Lung (tissue), 12 donors: ENCODE measurements around the gene HSPH1. TPM values are rescaled to one million over a fixed set of nuclear protein-coding genes. Genes with fewer than 3 reads are reported as not detected.

Experiments
- ATAC-seq: fragments of 200-7000 bp; cut with Tn5 transposase; one replicate; pipeline ENCODE4 v1.9.1; 2020; ENCODE audit warnings: moderate number of reproducible peaks; ENCODE audit not compliant: insufficient read depth, low FRiP score
- DNase-seq, 3 donors: peaks; one replicate each; pipeline ENCODE4 v3.0.0-alpha.2; 2013 to 2017
- H3K27ac ChIP-seq, 2 donors: one replicate each; pipeline ENCODE4 v1.5.1; 2013; ENCODE audit warnings: mild to moderate bottlenecking in 2 of 2, moderate library complexity in 2 of 2, control low read depth in 1 of 2, inconsistent platforms in 1 of 2, low read depth in 1 of 2, low read length in 1 of 2
- H3K27me3 ChIP-seq, 3 donors: one replicate each; pipeline ENCODE4 v1.5.1; 2013; ENCODE audit warnings: low read length in 2 of 3; ENCODE audit not compliant: control insufficient read depth in 3 of 3, insufficient read depth in 3 of 3
- H3K36me3 ChIP-seq, 4 donors: one replicate each; pipeline ENCODE4 v1.5.1; 2013; ENCODE audit warnings: low read length in 4 of 4, mild to moderate bottlenecking in 1 of 4, moderate library complexity in 1 of 4; ENCODE audit not compliant: control insufficient read depth in 4 of 4, insufficient read depth in 4 of 4
- H3K4me1 ChIP-seq, 5 donors: one replicate each; pipeline ENCODE4 v1.5.1; 2013; ENCODE audit warnings: low read length in 5 of 5, mild to moderate bottlenecking in 2 of 5, moderate library complexity in 1 of 5; ENCODE audit not compliant: control insufficient read depth in 5 of 5, insufficient read depth in 5 of 5
- H3K4me3 ChIP-seq: one replicate; pipeline ENCODE4 v1.5.1; 2013; ENCODE audit warnings: mild to moderate bottlenecking, control low read depth, moderate library complexity
- H3K9ac ChIP-seq, 2 donors: one replicate each; pipeline ENCODE4 v1.5.1; 2013; ENCODE audit warnings: low read length in 2 of 2, control low read depth in 1 of 2; ENCODE audit not compliant: insufficient read depth in 1 of 2
- H3K9me3 ChIP-seq, 4 donors: one replicate each; pipeline ENCODE4 v1.5.1; 2013; ENCODE audit warnings: low read length in 3 of 4, mild to moderate bottlenecking in 1 of 4, moderate library complexity in 1 of 4; ENCODE audit not compliant: control insufficient read depth in 4 of 4, insufficient read depth in 3 of 4
- WGBS, 2 donors: extraction: QIAGEN DNeasy Blood & Tissue Kit; methylation state at CpG; one replicate each; pipeline ENCODE4 v1.1.7; 2013; 5-methylcytosine and 5-hydroxymethylcytosine counted together
- polyA plus RNA-seq, 2 donors: library from polyadenylated mRNA; stranded (reverse); fragments of 200-250 nt; gene quantifications; one replicate each; pipeline ENCODE4 v1.2.1, GENCODE V29; 2013
- total RNA-seq, 2 donors: library from RNA; depleted of rRNA in 1 of 2; stranded (reverse); fragments of >200 nt in 1 of 2; gene quantifications; one replicate each; pipeline ENCODE4 v1.2.1, GENCODE V29; 2014 to 2021
- TF ChIP-seq, protein P1 (sequence below): IDR thresholded peaks from 2 replicates; pipeline ENCODE4 v1.5.1; 2012; ENCODE audit warnings: mild to moderate bottlenecking; ENCODE audit errors: control extremely low read depth, extremely low read depth
- donor health status: control.
- donor health status: control.
- donor health status: Bipolar disorder and iron deficiency.
- donor health status: healthy.
- donor health status: DM: yes; HTN: yes; CAD: no.

The HSPH1 gene
- total and polyA plus RNA-seq, 4 donors = 34.1 to 223 (median 65.6) TPM

DNA sequence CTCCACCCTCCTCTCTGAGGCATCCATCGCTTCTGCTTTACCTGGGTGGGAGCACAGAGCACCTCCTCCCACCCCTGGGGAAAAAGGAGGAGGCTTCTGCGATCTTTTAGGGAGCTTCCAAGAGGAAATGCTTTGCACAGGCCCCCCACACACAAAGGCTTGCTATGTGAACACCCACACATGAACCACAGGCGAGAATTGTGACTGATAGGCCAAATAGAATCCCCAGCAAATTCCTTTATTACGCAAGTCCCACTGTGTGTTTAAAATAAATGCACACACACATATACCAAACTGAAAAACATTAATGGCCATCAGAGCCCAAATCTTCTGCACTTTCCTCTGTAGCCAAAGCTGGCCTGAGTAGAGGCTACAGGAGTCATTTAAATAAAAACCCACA is 50.6 kb downstream of the HSPH1 start:
- no peaks in the 10 kb centered on the region for H3K36me3 ChIP-seq
- H3K4me1 ChIP-seq = no peaks in the 10 kb centered on the region
- no peak for ATAC-seq
- 85 to 93% methylated on average over 4 of the region's 4 CpGs for WGBS, 2 donors
- TF ChIP-seq, protein P1, sequence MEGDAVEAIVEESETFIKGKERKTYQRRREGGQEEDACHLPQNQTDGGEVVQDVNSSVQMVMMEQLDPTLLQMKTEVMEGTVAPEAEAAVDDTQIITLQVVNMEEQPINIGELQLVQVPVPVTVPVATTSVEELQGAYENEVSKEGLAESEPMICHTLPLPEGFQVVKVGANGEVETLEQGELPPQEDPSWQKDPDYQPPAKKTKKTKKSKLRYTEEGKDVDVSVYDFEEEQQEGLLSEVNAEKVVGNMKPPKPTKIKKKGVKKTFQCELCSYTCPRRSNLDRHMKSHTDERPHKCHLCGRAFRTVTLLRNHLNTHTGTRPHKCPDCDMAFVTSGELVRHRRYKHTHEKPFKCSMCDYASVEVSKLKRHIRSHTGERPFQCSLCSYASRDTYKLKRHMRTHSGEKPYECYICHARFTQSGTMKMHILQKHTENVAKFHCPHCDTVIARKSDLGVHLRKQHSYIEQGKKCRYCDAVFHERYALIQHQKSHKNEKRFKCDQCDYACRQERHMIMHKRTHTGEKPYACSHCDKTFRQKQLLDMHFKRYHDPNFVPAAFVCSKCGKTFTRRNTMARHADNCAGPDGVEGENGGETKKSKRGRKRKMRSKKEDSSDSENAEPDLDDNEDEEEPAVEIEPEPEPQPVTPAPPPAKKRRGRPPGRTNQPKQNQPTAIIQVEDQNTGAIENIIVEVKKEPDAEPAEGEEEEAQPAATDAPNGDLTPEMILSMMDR = no peak
- no peaks in the 10 kb centered on the region for H3K27me3 ChIP-seq
- no peak for DNase-seq
- H3K9ac ChIP-seq = no peak overlapping the region
- no peaks in the 10 kb centered on the region for H3K9me3 ChIP-seq
- H3K4me3 ChIP-seq = no peak overlapping the region
- no peak overlapping the region for H3K27ac ChIP-seq

- no peaks in the 10 kb centered on the region for H3K9me3 ChIP-seq
- H3K27ac ChIP-seq = no peak overlapping the region
- no peaks in the 10 kb centered on the region for H3K36me3 ChIP-seq
- H3K27me3 ChIP-seq = no peaks in the 10 kb centered on the region
- DNase-seq = no peak
- TF ChIP-seq, protein P1 = no peak
- H3K4me1 ChIP-seq = no peaks in the 10 kb centered on the region
- no peak overlapping the region for H3K9ac ChIP-seq
- 92 to 93% methylated on average over 10 of the region's 10 CpGs for WGBS, 2 donors
- no peak for ATAC-seq
- H3K4me3 ChIP-seq = no peak overlapping the region
Measured at GRCh38 chr13:31110617-31111016, 51.1 kb downstream of the HSPH1 start.

GRCh38 chr13:31110169-31110568 is 51.5 kb downstream of the HSPH1 start:
- Histone ChIP-seq H3K36me3 (no peaks in the 10 kb centered on the region), H3K9me3 (no peaks in the 10 kb centered on the region), H3K9ac (no peak overlapping the region), H3K27me3 (no peaks in the 10 kb centered on the region), H3K27ac (no peak overlapping the region), H3K4me1 (no peaks in the 10 kb centered on the region), H3K4me3 (no peak overlapping the region)
- TF ChIP-seq, protein P1 = no peak
- ATAC-seq (no peak), DNase-seq (no peak)
- WGBS, 2 donors = 90 to 93% methylated on average over 7 of the region's 7 CpGs

DNA sequence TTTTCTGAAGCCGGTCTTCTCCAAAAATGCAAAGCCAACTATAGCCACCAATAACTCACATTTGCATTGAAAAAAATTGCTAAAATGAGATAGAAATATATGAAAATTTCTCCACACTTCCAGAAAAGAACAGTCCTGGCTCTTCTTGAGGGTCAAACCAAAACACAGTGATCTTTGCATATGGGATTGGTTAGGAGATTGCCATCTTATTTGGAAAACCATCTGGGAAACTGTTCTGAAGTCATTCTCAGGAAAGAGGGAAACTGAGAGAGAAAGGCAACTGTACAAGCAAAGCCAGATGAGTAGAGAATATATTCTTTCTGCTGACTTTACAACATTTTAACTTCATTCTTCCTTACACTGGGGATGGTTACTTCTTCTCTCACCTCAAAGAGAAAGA is 54.6 kb downstream of the HSPH1 start:
- TF ChIP-seq, protein P1 = no peak
- Histone ChIP-seq H3K9me3 (no peaks in the 10 kb centered on the region), H3K9ac (no peak overlapping the region), H3K27me3 (peaks cover 0 to 2% (median 0%) of the 10 kb centered on the region in 3 donors), H3K27ac (no peak overlapping the region), H3K4me1 (peaks cover 0 to 2% (median 0%) of the 10 kb centered on the region in 5 donors), H3K4me3 (no peak overlapping the region), H3K36me3 (no peaks in the 10 kb centered on the region)
- ATAC-seq = no peak
- no peak for DNase-seq
- WGBS, 2 donors = 94 to 95% methylated on average over 1 of the region's 1 CpG
